ENCODE data around the gene PTPRM.

Gene PTPRM

GRCh38 chr18:7775128-7775527, 208.0 kb downstream of the PTPRM start:
- Histone ChIP-seq H3K27ac (no peak overlapping the region), H3K36me3 (no peaks in the 10 kb centered on the region), H3K4me3 (ENCODE audit: low read depth in 1 of 2, low read length in 1 of 2) (no peak overlapping the region), H3K9me3 (no peaks in the 10 kb centered on the region), H3K27me3 (no peaks in the 10 kb centered on the region), H3K4me1 (ENCODE audit: control insufficient read depth in 1 of 2, insufficient read depth in 1 of 2, low read depth in 1 of 2, low read length in 1 of 2) (no peaks in the 10 kb centered on the region)
- no peak for TF ChIP-seq CTCF (IDR thresholded peaks at IDR 0.05)

GRCh38 chr18:7775843-7776242, 208.7 kb downstream of the PTPRM start:
- Histone ChIP-seq H3K36me3 (no peaks in the 10 kb centered on the region), H3K4me3 (ENCODE audit: low read depth in 1 of 2, low read length in 1 of 2) (no peak overlapping the region), H3K4me1 (ENCODE audit: control insufficient read depth in 1 of 2, insufficient read depth in 1 of 2, low read depth in 1 of 2, low read length in 1 of 2) (no peaks in the 10 kb centered on the region), H3K27ac (no peak overlapping the region), H3K27me3 (no peaks in the 10 kb centered on the region), H3K9me3 (no peaks in the 10 kb centered on the region)
- TF ChIP-seq CTCF (IDR thresholded peaks at IDR 0.05) = no peak

GRCh38 chr18:7778181-7778580, 211.1 kb downstream of the PTPRM start:
- Histone ChIP-seq H3K36me3 (no peaks in the 10 kb centered on the region), H3K27me3 (no peaks in the 10 kb centered on the region), H3K4me1 (ENCODE audit: control insufficient read depth in 1 of 2, insufficient read depth in 1 of 2, low read depth in 1 of 2, low read length in 1 of 2) (no peaks in the 10 kb centered on the region), H3K9me3 (no peaks in the 10 kb centered on the region), H3K4me3 (ENCODE audit: low read depth in 1 of 2, low read length in 1 of 2) (no peak overlapping the region), H3K27ac (no peak overlapping the region)
- no peak for TF ChIP-seq CTCF (IDR thresholded peaks at IDR 0.05)

GRCh38 chr18:7779211-7779610, 212.1 kb downstream of the PTPRM start:
- no peak overlapping the region for H3K27ac ChIP-seq
- no peak for TF ChIP-seq CTCF (IDR thresholded peaks at IDR 0.05)
- no peaks in the 10 kb centered on the region for H3K9me3 ChIP-seq
- no peaks in the 10 kb centered on the region for H3K4me1 ChIP-seq (ENCODE audit: control insufficient read depth in 1 of 2, insufficient read depth in 1 of 2, low read depth in 1 of 2, low read length in 1 of 2)
- H3K4me3 ChIP-seq (ENCODE audit: low read depth in 1 of 2, low read length in 1 of 2) = no peak overlapping the region
- no peaks in the 10 kb centered on the region for H3K27me3 ChIP-seq
- H3K36me3 ChIP-seq = no peaks in the 10 kb centered on the region

GRCh38 chr18:7784171-7784570, 217.1 kb downstream of the PTPRM start:
- TF ChIP-seq CTCF (IDR thresholded peaks at IDR 0.05) = no peak
- H3K27me3 ChIP-seq = no peaks in the 10 kb centered on the region
- H3K4me3 ChIP-seq (ENCODE audit: low read depth in 1 of 2, low read length in 1 of 2) = no peak overlapping the region
- H3K9me3 ChIP-seq = no peaks in the 10 kb centered on the region
- no peak overlapping the region for H3K27ac ChIP-seq
- no peaks in the 10 kb centered on the region for H3K36me3 ChIP-seq
- no peaks in the 10 kb centered on the region for H3K4me1 ChIP-seq (ENCODE audit: control insufficient read depth in 1 of 2, insufficient read depth in 1 of 2, low read depth in 1 of 2, low read length in 1 of 2)

- H3K9me3 ChIP-seq = no peaks in the 10 kb centered on the region
- no peaks in the 10 kb centered on the region for H3K4me1 ChIP-seq (ENCODE audit: control insufficient read depth in 1 of 2, insufficient read depth in 1 of 2, low read depth in 1 of 2, low read length in 1 of 2)
- H3K27ac ChIP-seq = no peak overlapping the region
- TF ChIP-seq CTCF (IDR thresholded peaks at IDR 0.05) = no peak
- H3K27me3 ChIP-seq = no peaks in the 10 kb centered on the region
- H3K36me3 ChIP-seq = no peaks in the 10 kb centered on the region
- no peak overlapping the region for H3K4me3 ChIP-seq (ENCODE audit: low read depth in 1 of 2, low read length in 1 of 2)
Observed at GRCh38 chr18:7786569-7786968, 219.5 kb downstream of the PTPRM start.

All from neutrophil (primary cell).